Measurements from ENCODE around the gene PUM2.
"Not testable (repeated sequence)": the region's sequence is repeated elsewhere in the genome, so short reads cannot be mapped to it uniquely, and the experiment has no call there.

PUM2 gene

GRCh38 chr2:20350753-20351554 is at the start of gene PUM2:
Gene PUM2 (minus strand): TSS chr2:20350844. CDS start chr2:20327360, 23,484 bp downstream.
- DNase-seq = peak; percentile 69 to 71

- no peak for DNase-seq
These were observed 49.7 kb upstream of the PUM2 start for GRCh38 chr2:20400306-20400705.

- no peak for DNase-seq
These were observed 48.4 kb upstream of the PUM2 start for GRCh38 chr2:20398956-20399567.

- DNase-seq = no peak
These were observed 47.3 kb upstream of the PUM2 start for GRCh38 chr2:20397811-20398447.

GRCh38 chr2:20396356-20397000 is 45.8 kb upstream of the PUM2 start:
- no peak for DNase-seq

GRCh38 chr2:20393986-20394385 is 43.3 kb upstream of the PUM2 start:
- DNase-seq = no peak

GRCh38 chr2:20391951-20392699 is 41.5 kb upstream of the PUM2 start:
- no peak for DNase-seq

- no peak for DNase-seq
These were observed 40.0 kb upstream of the PUM2 start for GRCh38 chr2:20390524-20391123.

GRCh38 chr2:20384953-20385352 is 34.3 kb upstream of the PUM2 start:
- no peak for DNase-seq

GRCh38 chr2:20382965-20383810 is 32.5 kb upstream of the PUM2 start:
- no peak for DNase-seq

GRCh38 chr2:20381457-20381856 is 30.8 kb upstream of the PUM2 start:
- no peak for DNase-seq

GRCh38 chr2:20378891-20379519 is 28.4 kb upstream of the PUM2 start:
- no peak for DNase-seq

- DNase-seq = no peak
These were observed 27.7 kb upstream of the PUM2 start for GRCh38 chr2:20378341-20378740.

- no peak for DNase-seq
These were observed 27.1 kb upstream of the PUM2 start for GRCh38 chr2:20377741-20378140.

- DNase-seq = not testable (repeated sequence)
These were observed 24.3 kb upstream of the PUM2 start for GRCh38 chr2:20374982-20375381.

GRCh38 chr2:20372896-20373640 is 22.4 kb upstream of the PUM2 start:
- no peak for DNase-seq

- no peak for DNase-seq
These were observed 20.8 kb upstream of the PUM2 start for GRCh38 chr2:20371323-20372025.

GRCh38 chr2:20370191-20370590 is 19.5 kb upstream of the PUM2 start:
- DNase-seq = no peak

GRCh38 chr2:20369366-20369765 is 18.7 kb upstream of the PUM2 start:
- no peak for DNase-seq
